GM13977 (cell line): Measurements from ENCODE around the gene NPIPB6.

Experiments
- DNase-seq: peaks from one replicate; pipeline ENCODE4 v3.0.0; 2012; ENCODE audit warnings: low spot score
- in situ Hi-C: fragments of 300-500 bp; cut with MboI; formaldehyde crosslinking; loops from one replicate; pipeline ENCODE4 v1.12.0; 2022; ENCODE audit warnings: low sequenced_read_pairs, low pct_unique_long_range_greater_than_20kb, mixed read lengths, inconsistent platforms; ENCODE audit not compliant: unreplicated experiment
- TF ChIP-seq, protein P1 (sequence below): IDR thresholded peaks from 2 replicates; pipeline ENCODE4 v1.5.1; 2012; ENCODE audit warnings: mild to moderate bottlenecking, control low read depth; ENCODE audit not compliant: insufficient read depth; ENCODE audit errors: extremely low read depth, missing control alignments

The NPIPB6 gene

GRCh38 chr16:28319476-28320022, 43.8 kb downstream of the NPIPB6 start:
- TF ChIP-seq, protein P1, sequence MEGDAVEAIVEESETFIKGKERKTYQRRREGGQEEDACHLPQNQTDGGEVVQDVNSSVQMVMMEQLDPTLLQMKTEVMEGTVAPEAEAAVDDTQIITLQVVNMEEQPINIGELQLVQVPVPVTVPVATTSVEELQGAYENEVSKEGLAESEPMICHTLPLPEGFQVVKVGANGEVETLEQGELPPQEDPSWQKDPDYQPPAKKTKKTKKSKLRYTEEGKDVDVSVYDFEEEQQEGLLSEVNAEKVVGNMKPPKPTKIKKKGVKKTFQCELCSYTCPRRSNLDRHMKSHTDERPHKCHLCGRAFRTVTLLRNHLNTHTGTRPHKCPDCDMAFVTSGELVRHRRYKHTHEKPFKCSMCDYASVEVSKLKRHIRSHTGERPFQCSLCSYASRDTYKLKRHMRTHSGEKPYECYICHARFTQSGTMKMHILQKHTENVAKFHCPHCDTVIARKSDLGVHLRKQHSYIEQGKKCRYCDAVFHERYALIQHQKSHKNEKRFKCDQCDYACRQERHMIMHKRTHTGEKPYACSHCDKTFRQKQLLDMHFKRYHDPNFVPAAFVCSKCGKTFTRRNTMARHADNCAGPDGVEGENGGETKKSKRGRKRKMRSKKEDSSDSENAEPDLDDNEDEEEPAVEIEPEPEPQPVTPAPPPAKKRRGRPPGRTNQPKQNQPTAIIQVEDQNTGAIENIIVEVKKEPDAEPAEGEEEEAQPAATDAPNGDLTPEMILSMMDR: no peak
- in situ Hi-C loops: loop anchor here (25.0 kb wide), 1 partner anchor 218 kb away; the partner anchor contains the start of gene NUPR1

DNA sequence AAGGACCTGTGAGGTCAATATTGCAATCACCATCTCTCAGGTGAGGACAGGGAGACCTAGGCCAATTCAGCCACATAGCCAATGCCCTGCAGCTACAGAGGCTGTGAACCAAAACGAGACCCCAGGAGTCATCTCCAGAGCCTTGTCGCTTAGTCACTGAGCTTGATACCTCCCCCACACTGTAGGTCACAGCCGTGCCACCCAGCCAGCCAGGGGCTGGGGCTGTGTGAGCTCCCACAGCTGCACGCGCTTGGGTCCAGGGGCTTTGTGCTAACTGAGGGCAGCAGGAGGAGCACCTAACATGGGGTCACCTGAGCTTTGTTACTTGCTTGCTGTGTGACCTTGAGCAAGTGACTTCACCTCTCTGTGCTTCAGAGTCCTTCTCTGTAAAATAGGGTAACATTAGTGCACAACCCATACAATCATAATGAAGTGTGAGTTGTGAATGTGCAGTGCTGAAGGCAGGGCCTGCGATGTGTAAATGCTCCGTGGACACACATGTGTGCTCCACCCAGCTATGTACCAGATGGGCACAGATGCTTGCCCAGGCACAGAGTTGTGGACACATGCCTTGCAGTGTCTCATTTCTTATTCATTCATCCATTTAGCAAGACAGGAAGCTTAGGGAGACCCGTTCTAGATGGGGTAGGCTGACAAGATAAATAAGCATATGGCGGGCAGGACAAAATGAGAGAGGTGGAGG, 45.1 kb downstream of the NPIPB6 start:
- no peak for DNase-seq
- TF ChIP-seq, protein P1: no peak
- in situ Hi-C loops: loop anchor here (25.0 kb wide), 1 partner anchor 219 kb away; the partner anchor contains the start of gene NUPR1

More at GRCh38 chr16:28319476-28320022, 43.8 kb downstream of the NPIPB6 start:
- DNase-seq: no peak

- TF ChIP-seq, protein P1: peak; percentile 87
- DNase-seq: peak; percentile 83
- in situ Hi-C loops: loop anchor here (25.0 kb wide), 1 partner anchor 220 kb away; the partner anchor contains the start of gene NUPR1
Observed at GRCh38 chr16:28317040-28317880, 46.0 kb downstream of the NPIPB6 start.

DNA sequence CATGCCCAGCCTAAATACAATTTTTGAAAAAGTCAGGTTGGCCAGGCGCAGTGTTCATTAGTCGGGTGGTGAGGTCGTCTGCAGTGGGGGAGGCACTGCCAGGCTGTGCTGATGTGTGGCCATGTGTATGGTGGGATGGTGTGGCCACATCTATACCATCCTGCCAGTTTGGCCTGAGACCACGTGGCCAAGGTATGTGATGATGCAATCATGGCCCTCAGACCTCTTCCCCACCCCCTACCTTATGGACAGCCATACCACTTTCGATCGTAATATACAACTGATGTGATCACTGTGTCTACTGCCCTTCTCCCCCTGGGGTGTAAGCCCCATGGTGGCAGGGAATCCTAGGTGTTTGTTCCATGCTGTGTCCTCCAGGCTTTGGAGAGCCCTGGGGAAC, 47.3 kb downstream of the NPIPB6 start:
- DNase-seq: no peak
- TF ChIP-seq, protein P1: no peak
- in situ Hi-C loops: loop anchor here (25.0 kb wide), 1 partner anchor 221 kb away; the partner anchor contains the start of gene NUPR1

GRCh38 chr16:28313587-28313986, 49.7 kb downstream of the NPIPB6 start:
- in situ Hi-C loops: loop anchor here (25.0 kb wide), 1 partner anchor 224 kb away; the partner anchor contains the start of gene NUPR1
- TF ChIP-seq, protein P1: no peak
- DNase-seq: no peak

DNA sequence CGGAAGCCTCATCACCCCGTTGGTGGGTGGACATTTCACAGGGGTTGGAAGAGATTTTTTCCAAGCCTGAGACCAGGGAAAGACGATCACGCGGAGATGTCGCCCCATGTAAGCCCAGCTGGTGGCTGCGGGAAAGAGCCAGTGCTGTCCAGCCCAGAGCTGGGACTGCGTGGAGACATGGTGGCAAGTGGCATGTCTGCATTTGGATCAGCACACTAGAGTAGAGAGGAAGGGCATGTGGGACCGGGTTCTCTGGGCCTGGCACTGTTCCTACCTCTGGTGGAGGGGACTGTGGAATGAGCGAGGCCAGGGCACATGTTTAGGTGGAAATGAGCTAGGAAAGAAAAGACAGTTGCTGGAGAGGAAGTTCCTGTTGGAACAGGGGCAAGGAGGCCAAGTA, 51.0 kb downstream of the NPIPB6 start:
- DNase-seq: no peak
- in situ Hi-C loops: loop anchor here (25.0 kb wide), 1 partner anchor 225 kb away; the partner anchor contains the start of gene NUPR1
- TF ChIP-seq, protein P1: no peak
